SK-N-SH (cell line): ENCODE measurements around the gene TUBB1. TPM values are rescaled to one million over a fixed set of nuclear protein-coding genes. Genes with fewer than 3 reads are reported as not detected.

ENCODE experiments used
- CTCF ChIA-PET: fragments of 300-600, 350-600 bp; formaldehyde crosslinking; extraction: SDS; loops from one replicate; lab custom pipeline; 2021; lab: Yijun Ruan, JAX
- POLR2A ChIA-PET: fragments of 350-600 bp; sonication (Branson Sonifier 250); formaldehyde crosslinking; extraction: SDS; loops from one replicate; lab custom pipeline; 2020; ENCODE audit warnings: antibody characterized with exemption, inconsistent platforms; lab: Yijun Ruan, JAX
- DNase-seq: peaks from one replicate; pipeline ENCODE4 v3.0.0; 2012
- H2AFZ ChIP-seq: fragments of 200-600 bp; sonication (generic); 2 replicates; pipeline ENCODE4 v1.8.1; 2016; ENCODE audit warnings: antibody characterized with exemption, mild to moderate bottlenecking, low read depth
- H3F3A ChIP-seq: fragments of 200-600 bp; sonication (generic); replicated peaks from 2 replicates; pipeline ENCODE3; 2016; ENCODE audit warnings: antibody characterized with exemption, mild to moderate bottlenecking; ENCODE audit not compliant: insufficient read depth
- H3K27ac ChIP-seq, 2 experiments: fragments of 200-500 bp in 1 of 2; fragments of 200-600 bp in 1 of 2; sonication (Bioruptor generic) in 1 of 2; sonication (generic), shearing (Covaris generic) in 1 of 2; 2 replicates each; pipeline versions ENCODE4 v1.5.1 to v1.6.1; 2014 to 2016; ENCODE audit warnings: low read depth in 2 of 2, inconsistent platforms in 1 of 2, low read length in 1 of 2, mild to moderate bottlenecking in 1 of 2, mixed read lengths in 1 of 2
- H3K27me3 ChIP-seq: fragments of 200-600 bp; sonication (generic), shearing (Covaris generic); 2 replicates; pipeline ENCODE4 v1.6.1; 2016; ENCODE audit warnings: mixed run types; ENCODE audit not compliant: insufficient read depth
- H3K36me3 ChIP-seq, 2 experiments: fragments of 200-500 bp in 1 of 2; fragments of 200-600 bp in 1 of 2; sonication (Bioruptor generic) in 1 of 2; sonication (generic) in 1 of 2; replicated peaks in 1 of 2; 2 replicates each; pipeline versions ENCODE3 to v1.5.1; 2014 to 2016; ENCODE audit warnings: low read length in 1 of 2, mild to moderate bottlenecking in 1 of 2; ENCODE audit not compliant: insufficient read depth in 2 of 2, control insufficient read depth in 1 of 2
- H3K4me1 ChIP-seq, 2 experiments: fragments of 200-500 bp in 1 of 2; fragments of 200-600 bp in 1 of 2; sonication (Bioruptor generic) in 1 of 2; sonication (generic), shearing (Covaris generic) in 1 of 2; 2 replicates each; pipeline versions ENCODE4 v1.5.1 to v1.6.1; 2014 to 2016; ENCODE audit warnings: low read depth in 1 of 2, low read length in 1 of 2, mixed run types in 1 of 2; ENCODE audit not compliant: insufficient read depth in 2 of 2, control insufficient read depth in 1 of 2
- H3K4me2 ChIP-seq: fragments of 200-600 bp; sonication (generic), shearing (Covaris generic); 2 replicates; pipeline ENCODE4 v1.6.1; 2017; ENCODE audit warnings: mixed run types
- H3K4me3 ChIP-seq, 2 experiments: fragments of 200-500 bp in 1 of 2; fragments of 200-600 bp in 1 of 2; sonication (Bioruptor generic) in 1 of 2; sonication (generic), shearing (Covaris generic) in 1 of 2; 2 replicates each; pipeline versions ENCODE4 v1.5.1 to v1.8.1; 2014 to 2016; ENCODE audit warnings: low read depth in 2 of 2, inconsistent platforms in 1 of 2, low read length in 1 of 2, mild to moderate bottlenecking in 1 of 2, mixed read lengths in 1 of 2, moderate library complexity in 1 of 2
- H3K79me2 ChIP-seq: fragments of 200-600 bp; sonication (generic); 2 replicates; pipeline ENCODE4 v1.8.1; 2017; ENCODE audit warnings: mild to moderate bottlenecking; ENCODE audit not compliant: insufficient read depth
- H3K9ac ChIP-seq: fragments of 200-600 bp; sonication (generic); 2 replicates; pipeline ENCODE4 v1.6.1; 2017; ENCODE audit warnings: mixed run types
- H3K9me2 ChIP-seq: fragments of 200-600 bp; sonication (generic); 2 replicates; pipeline ENCODE4 v1.6.1; 2017; ENCODE audit warnings: mixed run types
- H3K9me3 ChIP-seq: fragments of 200-600 bp; sonication (generic); 2 replicates; pipeline ENCODE4 v1.6.1; 2017; ENCODE audit warnings: mixed run types, mild to moderate bottlenecking, moderate library complexity
- H4K20me1 ChIP-seq: fragments of 200-600 bp; sonication (generic); 2 replicates; pipeline ENCODE4 v1.6.1; 2017; ENCODE audit warnings: mild to moderate bottlenecking, mixed run types; ENCODE audit not compliant: insufficient read depth
- CHD2 ChIP-seq: fragments of 150-350 bp; IDR thresholded peaks from 2 replicates; pipeline ENCODE4 v1.6.1; 2018; ENCODE audit warnings: low read length; ENCODE audit not compliant: partially characterized antibody
- EZH2phosphoT487 ChIP-seq: fragments of 200-600 bp; sonication (generic); IDR thresholded peaks from 2 replicates; pipeline ENCODE4 v1.6.1; 2017; ENCODE audit warnings: low read depth, mixed run types, mild to moderate bottlenecking, antibody characterized with exemption, moderate library complexity, borderline replicate concordance
- FOXJ3 ChIP-seq: sonication (generic); formaldehyde crosslinking; IDR thresholded peaks from 2 replicates; pipeline ENCODE4 v1.5.1; 2020; ENCODE audit warnings: mild to moderate bottlenecking, missing genetic modification reagents
- GABPA ChIP-seq: IDR thresholded peaks from 2 replicates; pipeline ENCODE4 v1.4.0; 2012; ENCODE audit warnings: low read depth, mild to moderate bottlenecking
- MXI1 ChIP-seq: IDR thresholded peaks from 2 replicates; pipeline ENCODE4 v1.6.1; 2012; ENCODE audit warnings: mild to moderate bottlenecking, low read depth, low read length, improper control_type of control experiment
- NFIC ChIP-seq: IDR thresholded peaks from 2 replicates; pipeline ENCODE4 v1.4.0; 2012; ENCODE audit warnings: borderline replicate concordance
- RAD21 ChIP-seq: IDR thresholded peaks from 2 replicates; pipeline ENCODE4 v1.6.1; 2012; ENCODE audit warnings: mild to moderate bottlenecking, low read length
- RCOR1 ChIP-seq: fragments of 150-350 bp; IDR thresholded peaks from 2 replicates; pipeline ENCODE4 v1.6.1; 2017; ENCODE audit warnings: antibody characterized with exemption, low read length
- YY1 ChIP-seq: IDR thresholded peaks from 2 replicates; pipeline ENCODE4 v1.4.0; 2012; ENCODE audit warnings: low read depth, mild to moderate bottlenecking
- WGBS: methylation state at CpG from one replicate; pipeline ENCODE4 v1.1.6; 2017; ENCODE audit warnings: low lambda C conversion rate; 5-methylcytosine and 5-hydroxymethylcytosine counted together
- polyA plus RNA-seq, 3 experiments: library from polyadenylated mRNA; depleted of rRNA; stranded (reverse); fragments of >200 nt; gene quantifications; 2 replicates each; pipeline ENCODE4 v1.2.3, GENCODE V29; 2012
- TF ChIP-seq, protein P1 (sequence below): IDR thresholded peaks from 2 replicates; pipeline ENCODE4; 2012
- TF ChIP-seq, protein P2 (sequence below): IDR thresholded peaks from 2 replicates; pipeline ENCODE4 v1.4.0; 2012; ENCODE audit warnings: low read depth, borderline replicate concordance
- TF ChIP-seq, protein P3 (sequence below): IDR thresholded peaks from 2 replicates; pipeline ENCODE4 v1.4.0; 2012; ENCODE audit warnings: low read depth, borderline replicate concordance

TUBB1 gene
- polyA plus RNA-seq, 1 of the 3 experiments (the other 2 are of a cell fraction) = not detected

DNA sequence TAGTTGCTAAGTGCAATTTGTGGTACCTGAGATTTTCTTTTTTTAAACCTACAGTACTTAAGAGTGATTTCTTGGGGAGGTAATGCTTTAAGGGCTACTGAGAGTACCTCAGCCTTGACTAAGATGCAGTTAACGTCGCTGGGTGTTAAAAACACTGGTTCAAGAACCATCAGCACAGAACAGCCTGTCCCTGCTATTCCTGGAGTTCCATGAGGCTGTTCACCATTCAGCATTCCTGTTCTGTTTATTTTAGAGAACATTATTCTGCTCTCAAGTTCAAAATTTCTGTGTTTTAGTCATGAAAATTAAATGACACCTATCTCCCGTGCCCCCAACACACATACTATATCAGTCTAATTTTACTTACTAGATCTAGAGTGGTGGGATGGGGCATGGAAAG is 25.1 kb downstream of the TUBB1 start:
- H3K27ac ChIP-seq = no peak overlapping the region
- CTCF ChIA-PET = interaction anchor here (0.6 kb wide), 1 partner anchor 526 kb away, joined by 3 read pairs; no protein-coding TSS in a partner anchor
- H3K79me2 ChIP-seq = peaks cover 33% of the 10 kb centered on the region
- H3K27me3 ChIP-seq = no peaks in the 10 kb centered on the region
- peak overlapping the region; percentile 7; the same call in 1 of the 2 replicates for H2AFZ ChIP-seq
- POLR2A ChIA-PET = no interaction called here
- peaks cover 5% of the 10 kb centered on the region for H3F3A ChIP-seq
- no peak overlapping the region for H3K4me2 ChIP-seq
- H3K36me3 ChIP-seq = peaks cover 5 to 14% of the 10 kb centered on the region in 2 experiments
- H3K9me2 ChIP-seq = no peaks in the 10 kb centered on the region
- DNase-seq = no peak
- WGBS = 91% methylated on average over 3 of the region's 3 CpGs
- no peak overlapping the region for H3K4me3 ChIP-seq
- H3K4me1 ChIP-seq = peaks cover 7 to 27% of the 10 kb centered on the region in 2 experiments; a peak in 3 of 4 replicates
- no peaks in the 10 kb centered on the region for H3K9me3 ChIP-seq
- peaks cover 4% of the 10 kb centered on the region; the same call in 1 of the 2 replicates for H4K20me1 ChIP-seq
- H3K9ac ChIP-seq = no peak overlapping the region
- no peak for TF ChIP-seq RAD21
- TF ChIP-seq FOXJ3 (CRISPR knock-in tag) = no peak
- no peak for TF ChIP-seq RCOR1
- TF ChIP-seq, protein P1, sequence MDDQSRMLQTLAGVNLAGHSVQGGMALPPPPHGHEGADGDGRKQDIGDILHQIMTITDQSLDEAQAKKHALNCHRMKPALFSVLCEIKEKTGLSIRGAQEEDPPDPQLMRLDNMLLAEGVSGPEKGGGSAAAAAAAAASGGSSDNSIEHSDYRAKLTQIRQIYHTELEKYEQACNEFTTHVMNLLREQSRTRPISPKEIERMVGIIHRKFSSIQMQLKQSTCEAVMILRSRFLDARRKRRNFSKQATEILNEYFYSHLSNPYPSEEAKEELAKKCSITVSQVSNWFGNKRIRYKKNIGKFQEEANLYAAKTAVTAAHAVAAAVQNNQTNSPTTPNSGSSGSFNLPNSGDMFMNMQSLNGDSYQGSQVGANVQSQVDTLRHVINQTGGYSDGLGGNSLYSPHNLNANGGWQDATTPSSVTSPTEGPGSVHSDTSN = no peak

DNA sequence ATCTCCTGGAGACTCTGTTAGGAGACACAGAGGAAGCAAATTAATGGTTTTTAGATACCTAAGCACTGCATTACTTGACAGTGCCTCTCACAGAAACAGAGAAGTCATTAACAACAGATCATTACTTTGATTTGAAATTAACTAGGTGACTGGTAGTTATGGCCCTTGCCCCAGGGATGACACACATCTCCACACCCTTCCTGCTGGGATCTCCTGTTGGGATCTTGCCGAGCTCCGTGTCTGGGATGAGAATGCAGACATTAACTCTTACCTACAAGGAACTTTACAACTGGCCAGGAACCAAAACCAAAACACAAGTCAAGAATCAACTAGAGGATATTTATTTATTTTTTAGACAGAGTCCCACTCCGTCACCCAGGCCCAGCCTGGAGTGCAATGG is 25.6 kb downstream of the TUBB1 start:
- Histone ChIP-seq H4K20me1 (peaks cover 2% of the 10 kb centered on the region; the same call in 1 of the 2 replicates), H3K9me2 (no peaks in the 10 kb centered on the region), H3K9ac (no peak overlapping the region), H3K27me3 (no peaks in the 10 kb centered on the region), H3K4me3 (no peak overlapping the region), H3K27ac (no peak overlapping the region), H3K9me3 (no peaks in the 10 kb centered on the region), H3K79me2 (peaks cover 28% of the 10 kb centered on the region), H3K4me1 (peaks cover 7 to 26% of the 10 kb centered on the region in 2 experiments; a peak in 3 of 4 replicates), H3K36me3 (peaks cover 5 to 12% of the 10 kb centered on the region in 2 experiments), H2AFZ (no peak overlapping the region), H3K4me2 (no peak overlapping the region), H3F3A (peaks cover 3% of the 10 kb centered on the region)
- 97% methylated on average over 3 of the region's 3 CpGs for WGBS
- ChIA-PET CTCF (no interaction called here), POLR2A (no interaction called here)
- TF ChIP-seq GABPA (no peak), CHD2 (no peak), RAD21 (no peak), NFIC (no peak), YY1 (no peak), MXI1 (no peak), EZH2phosphoT487 (no peak)
- TF ChIP-seq, protein P2, sequence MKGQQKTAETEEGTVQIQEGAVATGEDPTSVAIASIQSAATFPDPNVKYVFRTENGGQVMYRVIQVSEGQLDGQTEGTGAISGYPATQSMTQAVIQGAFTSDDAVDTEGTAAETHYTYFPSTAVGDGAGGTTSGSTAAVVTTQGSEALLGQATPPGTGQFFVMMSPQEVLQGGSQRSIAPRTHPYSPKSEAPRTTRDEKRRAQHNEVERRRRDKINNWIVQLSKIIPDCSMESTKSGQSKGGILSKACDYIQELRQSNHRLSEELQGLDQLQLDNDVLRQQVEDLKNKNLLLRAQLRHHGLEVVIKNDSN = no peak
- TF ChIP-seq, protein P3, sequence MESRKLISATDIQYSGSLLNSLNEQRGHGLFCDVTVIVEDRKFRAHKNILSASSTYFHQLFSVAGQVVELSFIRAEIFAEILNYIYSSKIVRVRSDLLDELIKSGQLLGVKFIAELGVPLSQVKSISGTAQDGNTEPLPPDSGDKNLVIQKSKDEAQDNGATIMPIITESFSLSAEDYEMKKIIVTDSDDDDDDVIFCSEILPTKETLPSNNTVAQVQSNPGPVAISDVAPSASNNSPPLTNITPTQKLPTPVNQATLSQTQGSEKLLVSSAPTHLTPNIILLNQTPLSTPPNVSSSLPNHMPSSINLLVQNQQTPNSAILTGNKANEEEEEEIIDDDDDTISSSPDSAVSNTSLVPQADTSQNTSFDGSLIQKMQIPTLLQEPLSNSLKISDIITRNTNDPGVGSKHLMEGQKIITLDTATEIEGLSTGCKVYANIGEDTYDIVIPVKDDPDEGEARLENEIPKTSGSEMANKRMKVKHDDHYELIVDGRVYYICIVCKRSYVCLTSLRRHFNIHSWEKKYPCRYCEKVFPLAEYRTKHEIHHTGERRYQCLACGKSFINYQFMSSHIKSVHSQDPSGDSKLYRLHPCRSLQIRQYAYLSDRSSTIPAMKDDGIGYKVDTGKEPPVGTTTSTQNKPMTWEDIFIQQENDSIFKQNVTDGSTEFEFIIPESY = no peak
- DNase-seq = no peak
